HCT116 (cell line): ENCODE measurements around the gene RIPK3. TPM values are rescaled to one million over a fixed set of nuclear protein-coding genes. Genes with fewer than 3 reads are reported as not detected.

Experiments
- ATAC-seq: fragments of 200-7000 bp; cut with Tn5 transposase; 2 replicates; pipeline ENCODE4 v1.9.1; 2020; ENCODE audit warnings: mild to moderate bottlenecking, moderate library complexity
- BruUV-seq: library from RNA; stranded (reverse); fragments of 400-500 nt; replicated peaks from 2 replicates; lab custom pipeline; 2021; lab: Mats Ljungman, UMichigan
- CTCF ChIA-PET: fragments of 300-600 bp; sonication (Branson Sonifier 250); formaldehyde crosslinking; loops from one replicate; lab custom pipeline; 2021; ENCODE audit warnings: antibody characterized with exemption; lab: Charles Lee
- POLR2A ChIA-PET: fragments of 300-600, 350-600 bp; sonication (Branson Sonifier 250); formaldehyde crosslinking; loops from one replicate; lab custom pipeline; 2021; ENCODE audit warnings: antibody characterized with exemption; lab: Charles Lee
- RAD21 ChIA-PET, 2 experiments: fragments of 300-600 bp; sonication (Branson Sonifier 250); formaldehyde crosslinking; loops; one replicate each; lab custom pipeline; 2023; ENCODE audit warnings: low total read pairs in 2 of 2; ENCODE audit not compliant: uncharacterized antibody in 2 of 2, unreplicated experiment in 2 of 2, low non-redundant PET in 1 of 2; lab: Charles Lee
- DNase-seq: peaks from one replicate; pipeline ENCODE4 v3.0.0-alpha.2; 2010; ENCODE audit warnings: low read depth, low spot score
- H2AFZ ChIP-seq: fragments of 200-600 bp; shearing (Covaris generic), sonication (generic); 2 replicates; pipeline ENCODE4 v1.6.1; 2017; ENCODE audit warnings: low read depth, mixed run types, mixed read lengths, antibody characterized with exemption, low read length; ENCODE audit not compliant: poor library complexity, severe bottlenecking
- H3K27ac ChIP-seq: 2 replicates; pipeline ENCODE4 v1.5.1; 2012; ENCODE audit warnings: low read depth, low read length
- H3K27me3 ChIP-seq: fragments of 200-600 bp; sonication (generic); 2 replicates; pipeline ENCODE4 v1.6.1; 2016; ENCODE audit warnings: mixed run types, low read length, mixed read lengths; ENCODE audit not compliant: insufficient read depth
- H3K36me3 ChIP-seq, 2 experiments: fragments of 200-500 bp in 1 of 2; fragments of 200-600 bp in 1 of 2; sonication (Bioruptor generic) in 1 of 2; sonication (generic) in 1 of 2; 2 replicates each; pipeline versions ENCODE4 v1.5.1 to v1.6.1; 2014 to 2016; ENCODE audit warnings: low read length in 2 of 2, inconsistent platforms in 1 of 2, mixed read lengths in 1 of 2, mixed run types in 1 of 2; ENCODE audit not compliant: insufficient read depth in 2 of 2, control insufficient read depth in 1 of 2
- H3K4me1 ChIP-seq, 2 experiments: fragments of 200-600 bp in 1 of 2; sonication (generic) in 1 of 2; 2 replicates each; pipeline versions ENCODE4 v1.5.1 to v1.6.1; 2012 to 2017; ENCODE audit warnings: low read length in 2 of 2, inconsistent platforms in 1 of 2, mild to moderate bottlenecking in 1 of 2, mixed read lengths in 1 of 2, mixed run types in 1 of 2, moderate library complexity in 1 of 2; ENCODE audit not compliant: insufficient read depth in 2 of 2, control insufficient read depth in 1 of 2
- H3K4me2 ChIP-seq: fragments of 200-600 bp; sonication (generic); 2 replicates; pipeline ENCODE4 v1.6.1; 2017; ENCODE audit warnings: mixed run types, low read length, mixed read lengths
- H3K4me3 ChIP-seq, 2 experiments: fragments of 200-600 bp in 1 of 2; sonication (generic) in 1 of 2; replicated peaks in 1 of 2; 2 replicates each; pipeline ENCODE4 v1.5.1; 2011 to 2016; ENCODE audit warnings: low read length in 2 of 2, control low read depth in 1 of 2, low read depth in 1 of 2, mild to moderate bottlenecking in 1 of 2, mixed read lengths in 1 of 2, mixed run types in 1 of 2
- H3K79me2 ChIP-seq: fragments of 200-600 bp; sonication (generic); 2 replicates; pipeline ENCODE4 v1.6.1; 2017; ENCODE audit warnings: mild to moderate bottlenecking, mixed run types, low read length, moderate library complexity, mixed read lengths; ENCODE audit not compliant: insufficient read depth
- H3K9ac ChIP-seq: fragments of 200-600 bp; sonication (generic); 2 replicates; pipeline ENCODE4 v1.6.1; 2016; ENCODE audit warnings: low read length, mixed read lengths
- H3K9me2 ChIP-seq: fragments of 200-600 bp; sonication (generic), shearing (Covaris generic); 2 replicates; pipeline ENCODE4 v1.6.1; 2017; ENCODE audit warnings: mixed run types, mild to moderate bottlenecking, moderate library complexity; ENCODE audit not compliant: insufficient read depth
- H3K9me3 ChIP-seq, 2 experiments: fragments of 200-500 bp in 1 of 2; fragments of 200-600 bp in 1 of 2; sonication (Bioruptor generic) in 1 of 2; sonication (generic) in 1 of 2; 2 replicates each; pipeline ENCODE4 v1.6.1; 2014 to 2017; ENCODE audit warnings: low read length in 2 of 2, mixed read lengths in 2 of 2, inconsistent platforms in 1 of 2, low read depth in 1 of 2, mild to moderate bottlenecking in 1 of 2, mixed run types in 1 of 2, moderate library complexity in 1 of 2; ENCODE audit not compliant: control insufficient read depth in 1 of 2, insufficient read depth in 1 of 2
- H4K20me1 ChIP-seq: fragments of 200-600 bp; sonication (generic), shearing (Covaris generic); 2 replicates; pipeline ENCODE4 v1.6.1; 2017; ENCODE audit warnings: mixed run types, mild to moderate bottlenecking, moderate library complexity; ENCODE audit not compliant: insufficient read depth
- CBX3 ChIP-seq: IDR thresholded peaks from 2 replicates; pipeline ENCODE4 v1.6.1; 2012; ENCODE audit warnings: low read depth
- CEBPB ChIP-seq: IDR thresholded peaks from 2 replicates; pipeline ENCODE4 v1.6.1; 2012; ENCODE audit warnings: low read depth
- FOSL1 ChIP-seq: IDR thresholded peaks from 2 replicates; pipeline ENCODE4 v1.6.1; 2012; ENCODE audit warnings: low read depth
- RAD21 ChIP-seq: IDR thresholded peaks from 2 replicates; pipeline ENCODE4 v1.6.1; 2012; ENCODE audit warnings: low read depth, mild to moderate bottlenecking
- SIN3A ChIP-seq: IDR thresholded peaks from 2 replicates; pipeline ENCODE4 v1.6.1; 2012; ENCODE audit warnings: low read depth
- SP1 ChIP-seq: IDR thresholded peaks from 2 replicates; pipeline ENCODE4 v1.6.1; 2012; ENCODE audit warnings: low read depth
- TCF7L2 ChIP-seq: IDR thresholded peaks from 2 replicates; pipeline ENCODE4 v1.7.0; 2011; ENCODE audit warnings: borderline replicate concordance, inconsistent platforms; ENCODE audit not compliant: insufficient read depth, insufficient read length; ENCODE audit errors: extremely low read depth
- YY1 ChIP-seq: IDR thresholded peaks from 2 replicates; pipeline ENCODE4 v1.6.1; 2011; ENCODE audit warnings: low read length, low read depth, moderate library complexity, mild to moderate bottlenecking; ENCODE audit not compliant: insufficient replicate concordance; ENCODE audit errors: extremely low read depth
- ZFX ChIP-seq: fragments of 450-650 bp; IDR thresholded peaks from 2 replicates; pipeline ENCODE4 v1.6.1; 2017
- ZNF274 ChIP-seq: fragments of 200-500 bp; sonication (Bioruptor generic); IDR thresholded peaks from 2 replicates; pipeline ENCODE4 v1.6.1; 2014; ENCODE audit warnings: mild to moderate bottlenecking, low read depth, low read length, inconsistent platforms
- intact Hi-C: fragments of 100-400 bp; cut with micrococcal nuclease; formaldehyde crosslinking; loops from 2 replicates; pipeline ENCODE4 v1.10.0; 2022
- total RNA-seq: library from RNA; stranded (reverse); gene quantifications from one replicate; pipeline ENCODE4 v1.2.1, GENCODE V29; 2021; ENCODE audit not compliant: unreplicated experiment
- TF ChIP-seq, protein P1 (sequence below): IDR thresholded peaks from 2 replicates; pipeline ENCODE4 v1.6.1; 2012
- TF ChIP-seq, protein P2 (sequence below): IDR thresholded peaks from 2 replicates; pipeline ENCODE4 v1.6.1; 2012

Gene RIPK3
- total RNA-seq, 1 experiment from 2014 or later = not detected

GRCh38 chr14:24329073-24329663 is 10.6 kb downstream of the RIPK3 start:
- Histone ChIP-seq H3K27ac (no peak overlapping the region), H3K27me3 (no peaks in the 10 kb centered on the region), H3K9me2 (no peaks in the 10 kb centered on the region), H3K4me2 (no peak overlapping the region), H4K20me1 (no peaks in the 10 kb centered on the region)
- POLR2A ChIA-PET = interaction anchor here (1.1 kb wide), 1 partner anchor 103 kb away, joined by 4 read pairs; no protein-coding TSS in a partner anchor
- no peak for ATAC-seq
- TF ChIP-seq FOSL1 (no peak), RAD21 (no peak), SP1 (no peak), ZNF274 (no peak), CBX3 (no peak), ZFX (no peak), YY1 (no peak), CEBPB (no peak), TCF7L2 (no peak), SIN3A (no peak)
- TF ChIP-seq, protein P1, sequence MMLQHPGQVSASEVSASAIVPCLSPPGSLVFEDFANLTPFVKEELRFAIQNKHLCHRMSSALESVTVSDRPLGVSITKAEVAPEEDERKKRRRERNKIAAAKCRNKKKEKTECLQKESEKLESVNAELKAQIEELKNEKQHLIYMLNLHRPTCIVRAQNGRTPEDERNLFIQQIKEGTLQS = no peak
- TF ChIP-seq, protein P2, sequence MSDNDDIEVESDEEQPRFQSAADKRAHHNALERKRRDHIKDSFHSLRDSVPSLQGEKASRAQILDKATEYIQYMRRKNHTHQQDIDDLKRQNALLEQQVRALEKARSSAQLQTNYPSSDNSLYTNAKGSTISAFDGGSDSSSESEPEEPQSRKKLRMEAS = no peak
- TF ChIP-seq, all 23 proteins: peak for 0
- BruUV-seq = no TSS peak
- Histone ChIP-seq H3K9ac (no peak overlapping the region), H2AFZ (no peak overlapping the region), H3K79me2 (no peaks in the 10 kb centered on the region), H3K4me1 (peaks cover 4 to 10% of the 10 kb centered on the region in 2 experiments), H3K4me3 (no peak overlapping the region), H3K9me3 (no peaks in the 10 kb centered on the region), H3K36me3 (no peaks in the 10 kb centered on the region)
- ChIA-PET CTCF (interaction anchor here (1.4 to 2.9 kb wide), 2 partner anchors 102 to 107 kb away, joined by 9 to 17 read pairs; no protein-coding TSS in a partner anchor), RAD21 (interaction anchor here in 1 of 2 experiments (0.8 kb wide), 1 partner anchor 103 kb away, joined by 3 read pairs; no protein-coding TSS in a partner anchor)
- no peak for DNase-seq
- intact Hi-C loops = no loop called here
